HK-2 (cell line): Measurements from ENCODE around the gene CAMK4.
"Not testable (repeated sequence)": the region's sequence is repeated elsewhere in the genome, so short reads cannot be mapped to it uniquely, and the experiment has no call there.

Source experiments
- DNase-seq: peaks from one replicate; pipeline ENCODE4 v3.0.0-alpha.2; 2018; ENCODE audit not compliant: unreplicated experiment

CAMK4 gene

GRCh38 chr5:111379391-111379816, 155.2 kb downstream of the CAMK4 start:
- DNase-seq: no peak

DNA sequence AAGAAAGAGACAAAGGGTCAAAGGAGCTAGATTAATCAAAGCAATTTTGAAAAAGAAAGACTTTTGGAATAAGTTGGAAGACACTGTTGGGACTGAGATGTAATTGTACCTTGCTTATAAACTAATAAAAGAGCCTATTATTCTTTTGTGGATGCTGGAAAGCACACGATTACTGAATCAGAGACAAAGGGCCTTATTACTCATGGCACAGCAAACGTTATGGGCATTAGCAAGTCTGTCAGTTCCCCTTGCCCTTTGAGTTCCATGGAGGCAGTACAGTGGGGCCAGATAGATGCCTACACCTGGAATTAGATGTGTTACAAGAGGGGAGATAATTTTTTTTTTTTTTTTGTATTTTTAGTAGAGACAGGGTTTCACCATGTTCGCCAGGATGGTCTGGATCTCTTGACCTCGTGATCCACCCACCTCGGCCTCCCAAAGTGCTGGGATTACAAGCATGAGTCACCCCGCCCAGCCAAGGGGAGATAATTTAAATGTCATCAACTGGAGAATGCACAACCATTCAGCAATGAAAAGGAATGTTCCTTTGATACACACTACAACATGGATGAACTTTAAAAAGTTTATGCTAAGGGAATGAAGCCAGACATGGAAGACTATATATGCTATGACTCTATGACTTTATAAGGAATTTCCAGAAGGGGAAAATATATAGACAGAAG, 159.2 kb downstream of the CAMK4 start:
- DNase-seq: peak; percentile 26

DNA sequence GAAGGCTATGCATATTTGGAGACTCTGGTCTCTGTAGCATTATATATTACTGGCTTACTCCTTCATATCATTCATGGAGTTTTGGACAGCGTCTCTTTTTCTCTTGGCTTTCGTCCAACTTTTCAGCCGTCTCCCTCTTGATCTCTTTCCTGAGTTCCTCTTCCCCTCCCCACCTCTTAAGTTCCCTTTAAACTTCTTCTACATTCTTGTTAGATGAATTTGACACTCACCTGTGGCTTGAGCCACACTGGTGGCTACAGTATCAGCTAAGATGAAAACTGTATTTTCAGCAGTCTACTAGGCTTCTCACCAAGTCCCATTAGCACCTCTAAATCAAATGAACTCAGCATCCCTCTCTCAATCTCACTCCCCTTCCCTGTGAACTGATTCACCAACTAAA, 160.0 kb downstream of the CAMK4 start:
- no peak for DNase-seq

DNA sequence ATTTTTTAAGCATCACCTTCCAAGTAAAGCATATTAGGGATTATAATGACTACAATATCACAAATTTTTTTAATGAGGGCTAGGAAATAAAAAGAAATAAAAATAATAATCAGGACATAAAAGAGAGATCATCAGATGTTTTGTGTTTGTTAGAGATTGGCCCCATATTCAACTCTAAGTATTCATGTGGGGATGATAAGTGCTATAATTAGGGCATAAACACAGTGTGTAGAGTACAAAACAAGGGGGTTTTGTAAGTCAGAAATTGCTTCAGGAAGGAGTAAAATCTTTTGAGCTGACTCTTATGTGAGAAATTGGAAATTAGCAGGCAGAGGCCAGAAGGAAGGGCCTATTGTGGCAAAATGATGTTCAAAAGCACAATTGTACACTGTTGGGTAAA, 160.9 kb downstream of the CAMK4 start:
- no peak for DNase-seq

DNA sequence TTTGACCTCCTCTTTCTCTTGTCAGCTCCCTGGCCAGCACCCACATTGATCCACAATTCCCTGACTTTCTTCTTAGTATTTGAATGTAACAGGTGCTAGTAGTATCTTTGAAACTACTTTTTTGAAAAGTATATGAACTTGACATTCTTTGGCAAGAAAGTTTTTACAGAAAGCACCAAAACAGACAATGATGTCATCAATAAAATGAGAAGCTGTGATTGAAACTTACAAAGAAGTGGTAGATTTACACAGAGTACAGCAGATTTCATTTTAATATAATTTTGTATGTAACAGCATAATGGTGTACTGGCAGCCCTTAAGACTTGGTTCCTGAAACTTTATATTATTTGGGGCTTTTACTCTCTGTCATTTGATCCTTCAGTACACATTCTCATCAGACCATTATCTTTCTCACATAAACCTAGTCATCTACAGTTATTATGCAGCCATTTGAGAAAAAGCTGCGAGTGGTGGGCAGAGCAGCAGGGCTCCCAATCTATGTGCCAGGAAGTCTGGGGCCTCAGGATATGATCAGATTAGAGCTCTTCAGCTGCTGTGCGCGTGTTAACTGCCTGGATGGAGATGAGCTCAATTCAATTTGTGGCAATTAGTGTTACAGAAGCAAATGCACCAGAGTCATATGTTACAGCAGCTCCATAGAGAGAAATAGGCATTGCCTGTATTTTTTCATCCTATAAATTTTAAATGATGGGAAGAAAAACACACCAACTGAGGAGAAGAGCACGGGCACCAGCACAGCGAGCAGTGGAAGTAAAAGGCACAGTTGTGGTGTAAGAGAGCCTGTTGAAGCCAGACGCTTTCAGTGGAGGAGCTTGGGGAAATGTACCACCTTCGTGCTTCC, 162.0 kb downstream of the CAMK4 start:
- no peak for DNase-seq

- DNase-seq: no peak
These were observed 162.6 kb downstream of the CAMK4 start for GRCh38 chr5:111386832-111387162.

DNA sequence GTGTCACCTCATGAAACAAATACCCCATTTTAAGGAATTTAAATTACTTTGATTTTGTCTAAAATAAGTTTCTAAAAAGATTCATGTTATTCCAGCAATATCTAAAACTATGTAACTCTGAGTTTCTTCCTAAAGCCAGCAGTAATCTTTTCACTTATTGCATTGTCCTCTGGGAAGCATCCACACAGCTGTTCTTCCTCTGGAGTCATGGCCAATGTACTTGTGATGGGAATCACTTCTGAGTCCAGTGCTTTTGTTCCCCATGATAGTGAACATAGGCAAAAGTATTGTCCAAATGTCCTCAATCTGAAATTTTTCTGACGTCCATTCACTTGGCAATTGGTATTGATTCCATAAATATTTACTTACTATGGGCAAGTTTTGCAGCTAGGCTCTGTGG, 163.2 kb downstream of the CAMK4 start:
- DNase-seq: no peak

- DNase-seq: peak; percentile 21
These were observed 165.4 kb downstream of the CAMK4 start for GRCh38 chr5:111389390-111390082.

DNA sequence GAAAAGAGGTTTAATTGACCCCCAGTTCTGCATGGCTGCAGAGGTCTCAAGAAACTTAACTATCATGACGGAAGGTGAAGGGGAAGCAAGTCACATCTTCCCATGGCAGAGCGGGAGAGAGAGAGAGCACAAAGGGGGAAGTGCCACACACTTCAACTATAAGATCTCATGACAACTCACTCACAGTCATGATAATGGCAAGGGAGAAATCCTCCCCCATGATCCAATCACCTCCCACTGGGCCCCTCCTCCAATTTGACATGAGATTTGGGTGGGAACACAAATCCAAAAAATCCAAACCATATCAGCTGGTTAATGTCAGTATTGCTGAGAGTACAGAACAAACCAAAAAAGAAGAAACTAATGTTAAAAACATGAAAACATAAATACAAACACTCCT, 168.0 kb downstream of the CAMK4 start:
- DNase-seq: no peak

GRCh38 chr5:111394586-111394985, 170.4 kb downstream of the CAMK4 start:
- DNase-seq: no peak

DNA sequence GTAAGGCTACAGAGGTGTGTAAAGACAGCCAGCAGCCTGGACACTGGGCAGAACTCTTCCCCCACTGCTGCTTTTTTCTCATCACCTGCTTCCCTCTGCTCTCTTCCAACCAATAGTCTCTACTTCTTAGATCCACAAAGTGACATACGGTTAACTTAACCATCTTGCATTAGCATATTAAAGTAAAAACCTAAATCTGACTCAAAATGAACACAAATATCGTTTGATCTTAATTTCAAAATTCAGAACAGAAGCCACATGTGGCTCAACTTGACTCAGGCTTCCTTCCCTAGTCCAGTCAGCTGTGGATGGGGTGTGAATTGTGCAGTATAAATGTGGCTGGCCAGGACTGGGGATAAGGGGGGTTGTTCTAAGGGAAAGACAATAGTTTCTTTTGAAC, 173.8 kb downstream of the CAMK4 start:
- no peak for DNase-seq

- DNase-seq: no peak
These were observed 174.9 kb downstream of the CAMK4 start for GRCh38 chr5:111399113-111399512.

DNA sequence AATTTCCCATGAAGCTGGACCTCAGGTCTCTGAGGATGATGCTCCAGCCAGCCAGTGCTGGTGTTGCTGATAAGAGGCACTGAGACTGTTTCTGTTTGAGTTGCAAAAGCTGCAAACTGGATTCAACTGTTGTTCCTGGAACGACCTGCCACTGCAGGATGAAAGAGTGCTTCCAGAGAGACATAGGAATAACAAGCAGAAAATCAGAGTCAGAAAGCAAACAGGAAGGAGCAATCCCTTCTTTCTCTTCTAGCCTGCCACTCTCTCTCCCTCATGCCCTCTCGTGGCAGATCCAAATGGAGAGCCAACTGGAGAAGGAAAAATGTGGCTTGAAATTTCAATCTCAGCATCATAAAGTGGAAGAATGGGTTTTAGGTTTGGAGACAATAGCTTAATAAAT, 177.7 kb downstream of the CAMK4 start:
- no peak for DNase-seq

DNA sequence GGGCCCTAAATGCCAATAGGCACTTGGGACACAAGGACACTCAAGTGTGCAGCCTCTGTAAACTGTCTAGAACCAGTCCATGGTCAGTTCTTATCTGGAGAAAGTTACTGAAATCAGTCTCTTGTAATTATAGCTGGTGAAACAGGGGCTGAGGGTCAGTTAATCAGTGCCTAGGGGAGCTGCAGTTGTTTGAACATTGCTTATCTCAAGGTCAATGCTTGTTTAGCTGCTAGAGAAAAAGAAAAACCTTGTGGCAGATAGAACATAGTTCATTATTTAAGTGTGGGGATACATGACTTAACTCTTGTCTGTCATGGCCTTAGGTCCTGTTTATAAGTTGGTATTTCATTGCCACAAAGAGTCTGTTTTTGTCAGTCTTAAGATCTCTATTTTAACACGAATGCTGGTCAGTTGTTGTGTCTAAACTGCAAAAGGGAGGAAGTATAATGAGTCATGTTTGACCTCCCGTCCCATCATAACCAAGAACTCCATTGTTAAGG, 180.1 kb downstream of the CAMK4 start:
- DNase-seq: no peak

- DNase-seq: no peak
These were observed 183.4 kb downstream of the CAMK4 start for GRCh38 chr5:111407562-111407961.

DNA sequence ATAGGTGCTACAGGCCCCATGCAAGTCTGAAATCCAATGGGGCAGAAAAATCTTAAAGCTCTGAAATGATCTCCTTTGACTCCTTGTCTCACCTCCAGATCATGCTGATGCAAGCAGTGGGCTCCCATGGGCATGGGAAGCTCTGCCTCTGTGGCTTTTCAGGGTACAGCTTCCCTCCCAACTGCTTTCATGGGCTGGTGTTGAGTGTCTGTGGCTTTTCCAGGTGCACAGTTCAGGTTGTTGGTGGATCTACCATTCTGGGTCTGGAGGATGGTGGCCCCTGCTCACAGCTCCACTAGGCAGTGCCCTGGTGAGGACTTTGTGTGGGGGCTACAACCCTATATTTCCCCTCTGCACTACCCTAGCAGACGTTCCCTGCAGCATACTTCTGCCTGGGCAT, 184.6 kb downstream of the CAMK4 start:
- no peak for DNase-seq

- DNase-seq: not testable (repeated sequence)
These were observed 185.1 kb downstream of the CAMK4 start for GRCh38 chr5:111409266-111409665.

GRCh38 chr5:111410067-111410466, 185.9 kb downstream of the CAMK4 start:
- not testable (repeated sequence) for DNase-seq

- no peak for DNase-seq
These were observed 187.1 kb downstream of the CAMK4 start for GRCh38 chr5:111411301-111411700.

DNA sequence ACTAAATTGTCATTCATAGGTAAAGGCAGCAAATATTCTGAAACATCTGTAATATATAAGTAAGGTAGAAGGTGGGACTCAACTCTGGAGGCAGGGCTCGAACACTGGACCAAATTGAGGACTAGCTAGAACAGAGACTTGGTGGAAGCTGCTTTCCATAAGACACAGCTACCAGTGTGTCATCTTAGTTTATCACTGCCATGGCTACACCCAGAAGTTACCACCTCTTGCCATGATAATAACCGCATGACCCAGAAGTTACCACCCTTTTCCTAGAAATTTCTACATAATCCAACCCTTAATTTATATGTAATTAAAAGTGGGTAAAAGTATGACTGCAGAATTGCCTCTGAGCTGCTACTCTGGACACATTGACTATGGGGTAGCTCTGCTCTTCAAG, 188.4 kb downstream of the CAMK4 start:
- DNase-seq: no peak

DNA sequence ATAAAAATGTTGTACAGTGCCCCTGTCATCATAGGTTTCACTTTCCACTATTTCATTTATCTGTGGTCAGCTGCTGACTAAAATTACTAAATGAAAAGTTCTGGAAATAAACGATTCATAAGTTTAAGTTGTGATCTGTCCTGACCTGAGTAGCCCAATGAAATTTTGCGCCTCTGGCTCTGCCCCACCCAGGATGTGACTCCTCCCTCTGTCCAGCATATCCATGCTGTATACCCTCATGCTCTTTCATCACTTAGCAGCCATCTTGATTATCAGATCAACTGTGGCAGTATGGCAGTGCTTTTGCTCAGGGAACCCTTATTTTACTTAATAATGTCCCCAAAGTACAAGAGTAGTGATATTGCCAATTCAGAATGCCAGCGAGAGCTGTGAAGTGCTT, 190.9 kb downstream of the CAMK4 start:
- no peak for DNase-seq

DNA sequence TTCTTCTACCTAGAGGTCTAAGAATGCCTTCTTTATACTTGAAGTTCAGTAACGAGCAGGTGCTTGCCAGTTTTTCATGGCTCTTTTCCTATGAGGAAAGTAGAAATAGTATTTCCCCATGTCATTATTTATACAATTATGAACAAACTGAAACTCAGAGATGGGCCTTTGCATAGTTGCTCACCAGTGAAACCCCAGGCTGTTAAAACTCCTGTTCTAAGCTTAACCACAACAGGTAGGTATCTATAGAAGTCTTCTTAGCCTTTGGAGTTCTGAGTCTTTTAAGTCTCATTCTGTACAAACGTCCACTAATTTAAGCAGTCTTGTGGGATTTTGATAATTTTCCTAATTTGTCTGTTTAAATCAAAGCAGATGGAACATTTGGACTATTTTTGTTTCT, 198.1 kb downstream of the CAMK4 start:
- no peak for DNase-seq
